Activated T-helper 1 cell treated with anti-CD3 and anti-CD28 coated beads, Interleukin-12 subunit alpha, Interleukin-12 subunit beta, Interleukin-2, Interleukin-4 antibody, amounts not matched to agents 30 ng/mL and 10 ng/mL and 1 ng/mL, durations not matched to agents 14 hours and 24 hours and 36 hours (primary cell): ENCODE results near the gene ERGIC2. TPM values are rescaled to one million over a fixed set of nuclear protein-coding genes. Genes with fewer than 3 reads are reported as not detected.

ENCODE experiments used
- DNase-seq: peaks from one replicate; pipeline ENCODE4 v3.0.0; 2021; ENCODE audit warnings: low spot score
- H3K27ac Mint-ChIP-seq: one replicate; pipeline ENCODE4 v1.8.0; 2021; ENCODE audit warnings: mild to moderate bottlenecking, mixed read lengths
- H3K27me3 Mint-ChIP-seq: one replicate; pipeline ENCODE4 v1.8.0; 2022; ENCODE audit warnings: mild to moderate bottlenecking, moderate library complexity, mixed read lengths; ENCODE audit not compliant: insufficient read depth
- H3K36me3 Mint-ChIP-seq: one replicate; pipeline ENCODE4 v1.8.0; 2021; ENCODE audit warnings: low read depth, mixed read lengths
- H3K4me1 Mint-ChIP-seq: one replicate; pipeline ENCODE4 v1.8.0; 2021; ENCODE audit warnings: low read depth, mixed read lengths
- H3K4me3 Mint-ChIP-seq: one replicate; pipeline ENCODE4 v1.8.0; 2021; ENCODE audit warnings: mild to moderate bottlenecking, moderate library complexity, mixed read lengths
- H3K9me3 Mint-ChIP-seq: one replicate; pipeline ENCODE4 v1.8.0; 2021; ENCODE audit warnings: mixed read lengths
- intact Hi-C: fragments of 100-400 bp; cut with micrococcal nuclease; formaldehyde crosslinking; loops from one replicate; pipeline ENCODE4 v1.15.1; 2024
- total RNA-seq: library from RNA; stranded (reverse); gene quantifications from 2 replicates; pipeline ENCODE4 v1.2.3, GENCODE V29; 2022

ERGIC2 gene
- total RNA-seq, 1 donor from 2014 or later = 105 TPM

DNA sequence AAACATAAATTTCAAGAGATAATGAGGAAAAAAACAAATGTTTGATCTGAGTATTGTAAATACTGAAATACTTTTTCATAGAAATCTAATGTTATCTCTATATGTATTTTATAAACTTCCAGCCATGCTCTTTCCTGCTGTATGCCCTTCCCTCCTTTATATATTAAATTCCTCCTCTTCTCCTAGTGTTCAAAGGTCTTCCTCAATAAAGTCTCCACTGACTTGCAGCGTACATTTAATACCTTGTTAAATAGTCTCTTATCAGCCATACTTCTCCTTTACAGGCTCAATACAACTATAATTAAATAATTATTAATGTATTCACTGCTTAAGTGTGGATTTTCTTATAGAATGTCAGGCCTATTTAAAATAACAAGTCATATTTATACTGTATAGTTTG lies 26.0 kb downstream of the ERGIC2 start:
- Mint-ChIP-seq H3K36me3 (peaks cover 34% of the 10 kb centered on the region), H3K4me3 (no peak overlapping the region), H3K27me3 (no peaks in the 10 kb centered on the region), H3K9me3 (no peaks in the 10 kb centered on the region), H3K27ac (no peak overlapping the region), H3K4me1 (no peaks in the 10 kb centered on the region)
- DNase-seq = no peak
- intact Hi-C loops = no loop called here

DNA sequence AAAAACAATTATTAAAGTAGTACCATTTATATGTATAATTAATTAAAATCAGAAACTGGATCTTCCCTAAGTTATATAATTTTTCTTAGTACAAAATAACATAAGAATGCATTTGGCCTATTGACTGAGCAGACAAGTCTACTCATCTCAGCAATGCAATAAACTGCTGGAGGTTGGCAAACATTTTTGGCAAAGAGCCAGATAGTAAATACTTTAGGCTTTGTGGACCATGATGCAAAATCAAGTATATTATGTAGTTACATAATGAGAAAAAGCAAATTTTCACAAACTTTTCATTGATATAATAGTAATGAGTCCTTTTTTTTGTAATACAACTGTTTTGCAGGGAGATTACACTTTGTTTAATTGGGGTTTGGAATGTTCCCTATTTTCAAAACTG lies 30.9 kb downstream of the ERGIC2 start:
- peaks cover 33% of the 10 kb centered on the region for H3K36me3 Mint-ChIP-seq
- H3K4me1 Mint-ChIP-seq = peaks cover 6% of the 10 kb centered on the region
- H3K27ac Mint-ChIP-seq = no peak overlapping the region
- intact Hi-C loops = no loop called here
- DNase-seq = no peak
- no peaks in the 10 kb centered on the region for H3K9me3 Mint-ChIP-seq
- no peaks in the 10 kb centered on the region for H3K27me3 Mint-ChIP-seq
- H3K4me3 Mint-ChIP-seq = no peak overlapping the region

DNA sequence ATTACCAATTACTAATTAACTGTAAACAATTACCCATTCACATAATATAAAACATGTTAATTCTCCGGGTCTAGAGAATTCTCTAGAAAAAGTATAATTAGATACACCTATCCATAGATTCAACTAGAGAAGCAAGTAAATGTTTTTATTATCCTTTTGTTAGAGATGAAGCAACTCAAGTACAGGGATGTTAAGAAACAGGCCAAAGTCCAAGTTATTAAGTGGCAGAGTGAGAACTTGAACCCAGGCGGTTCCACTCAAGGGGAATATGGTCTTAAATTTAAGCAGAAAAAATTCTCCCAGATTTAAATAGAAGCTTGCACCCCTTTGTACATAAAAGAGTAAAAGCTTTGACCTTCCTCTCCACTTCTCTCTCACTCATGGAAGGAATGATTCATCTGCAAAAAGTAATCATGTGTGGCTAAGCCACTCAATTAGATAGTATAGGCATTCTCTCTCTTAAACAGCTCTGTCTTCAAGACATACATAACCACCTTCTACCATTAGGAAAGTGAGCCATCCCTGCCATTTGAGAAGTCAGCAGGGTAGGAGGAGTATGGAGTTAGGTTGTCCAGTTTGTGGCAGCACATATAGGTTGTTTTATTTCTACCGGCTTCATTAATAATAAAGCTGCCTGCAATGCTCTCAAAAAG lies 34.1 kb downstream of the ERGIC2 start:
- Mint-ChIP-seq H3K27me3 (no peaks in the 10 kb centered on the region), H3K36me3 (peaks cover 35% of the 10 kb centered on the region), H3K4me3 (no peak overlapping the region), H3K4me1 (peaks cover 14% of the 10 kb centered on the region), H3K27ac (no peak overlapping the region), H3K9me3 (no peaks in the 10 kb centered on the region)
- intact Hi-C loops = loop anchor here (2.0 kb wide), 1 partner anchor 34 kb away; the partner anchor contains the start of gene ERGIC2
- no peak for DNase-seq

DNA sequence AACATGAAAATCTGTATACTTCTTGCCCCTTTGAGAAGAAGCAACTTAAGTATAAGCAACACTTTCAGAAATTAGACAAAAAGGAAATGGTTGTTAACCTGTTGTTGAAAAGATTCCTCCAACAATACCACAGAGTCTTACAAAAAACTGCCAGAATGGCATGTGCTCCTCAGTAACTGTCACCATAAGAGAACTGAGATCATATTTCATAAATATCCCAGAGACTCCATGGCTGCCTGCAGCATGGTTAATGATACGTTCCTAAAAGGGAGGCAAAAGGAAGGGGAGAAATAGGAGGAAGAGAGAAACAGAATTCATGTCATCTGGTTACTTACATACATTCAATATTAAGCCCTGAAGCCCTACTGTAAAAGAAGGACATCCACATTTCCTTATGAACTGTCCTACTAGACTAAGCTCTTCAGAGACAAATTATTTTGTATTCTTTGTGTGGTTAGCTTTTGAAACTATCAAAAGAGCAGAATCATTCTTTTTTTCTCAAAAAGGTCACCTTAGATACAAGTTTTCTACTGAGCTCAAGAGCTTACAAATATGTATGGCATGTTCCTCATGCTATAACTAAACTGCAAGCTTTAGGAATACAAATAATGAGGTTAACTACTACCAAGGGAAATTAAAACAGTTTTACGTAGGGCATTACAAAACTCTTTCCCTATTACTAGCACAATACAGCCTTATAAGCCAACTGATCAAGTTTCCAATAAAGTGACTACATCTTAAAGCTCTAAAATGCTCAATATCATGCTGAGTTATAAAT lies 37.8 kb downstream of the ERGIC2 start:
- DNase-seq = no peak
- no peak overlapping the region for H3K4me3 Mint-ChIP-seq
- peaks cover 14% of the 10 kb centered on the region for H3K4me1 Mint-ChIP-seq
- no peaks in the 10 kb centered on the region for H3K27me3 Mint-ChIP-seq
- H3K27ac Mint-ChIP-seq = no peak overlapping the region
- intact Hi-C loops = no loop called here
- no peaks in the 10 kb centered on the region for H3K9me3 Mint-ChIP-seq
- H3K36me3 Mint-ChIP-seq = peaks cover 32% of the 10 kb centered on the region

DNA sequence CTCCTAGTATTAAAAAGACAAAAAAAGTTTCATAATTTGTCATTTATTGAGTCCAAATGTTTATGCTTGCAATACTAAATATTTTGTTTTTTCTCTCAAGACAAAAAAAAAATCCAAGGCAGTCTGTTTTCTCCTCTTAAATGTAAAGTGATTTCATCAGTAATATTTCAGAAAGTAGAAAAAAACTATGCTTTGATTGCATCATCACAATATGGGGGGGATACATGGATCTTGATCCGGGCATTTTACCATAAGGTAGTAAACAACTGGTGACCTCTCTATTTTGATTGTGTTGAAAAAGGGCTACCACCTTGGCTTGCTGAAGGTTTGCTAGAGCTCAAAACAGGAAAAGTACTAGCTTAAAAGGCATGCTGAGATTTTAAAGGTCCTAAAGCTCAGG lies 43.6 kb downstream of the ERGIC2 start:
- Mint-ChIP-seq H3K27ac (no peak overlapping the region), H3K4me3 (no peak overlapping the region), H3K27me3 (no peaks in the 10 kb centered on the region), H3K36me3 (peaks cover 25% of the 10 kb centered on the region), H3K9me3 (no peaks in the 10 kb centered on the region), H3K4me1 (no peaks in the 10 kb centered on the region)
- intact Hi-C loops = no loop called here
- DNase-seq = no peak

DNA sequence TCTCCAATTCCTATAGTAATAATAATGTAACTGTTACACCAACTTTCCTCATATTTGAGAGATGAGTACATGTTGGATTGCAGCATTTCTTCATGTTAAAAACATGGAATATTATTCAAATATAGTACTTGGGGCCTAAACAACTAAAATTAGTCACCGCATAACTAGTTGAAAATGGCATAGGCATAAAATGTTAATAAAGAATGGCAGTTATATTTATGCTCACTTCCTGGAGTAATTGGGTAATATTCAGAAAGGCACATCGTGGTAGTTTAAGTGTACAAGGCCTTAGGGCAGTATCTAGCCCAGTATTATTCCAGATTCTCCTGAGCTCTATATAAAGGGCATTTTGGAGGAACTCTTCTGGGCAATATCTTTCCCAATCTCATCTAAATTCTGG lies 46.0 kb downstream of the ERGIC2 start:
- intact Hi-C loops = no loop called here

DNA sequence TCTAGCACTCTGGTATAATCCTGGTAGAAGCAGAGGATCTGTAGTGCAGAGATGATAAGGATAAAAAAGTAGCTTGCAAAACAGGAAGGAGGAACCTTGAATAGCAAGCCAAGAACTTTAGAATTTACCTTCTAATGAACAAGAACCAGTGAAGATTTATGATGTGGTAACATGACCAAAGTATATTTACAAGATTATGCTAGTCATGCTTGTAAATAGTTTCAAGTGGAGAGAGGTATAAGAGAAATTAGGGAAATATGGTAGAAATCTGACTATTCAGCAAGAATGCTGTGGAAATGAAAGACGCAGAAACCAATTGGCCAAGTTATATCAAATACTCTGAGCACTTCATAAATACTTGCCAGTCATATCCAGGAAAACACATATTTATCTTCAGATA lies 47.8 kb downstream of the ERGIC2 start:
- intact Hi-C loops = no loop called here
- Mint-ChIP-seq H3K4me1 (no peaks in the 10 kb centered on the region), H3K36me3 (peaks cover 15% of the 10 kb centered on the region), H3K4me3 (no peak overlapping the region), H3K9me3 (no peaks in the 10 kb centered on the region), H3K27ac (no peak overlapping the region), H3K27me3 (no peaks in the 10 kb centered on the region)
- no peak for DNase-seq

More for the DNA sequence above, 46.0 kb downstream of the ERGIC2 start:
- no peak for DNase-seq
- Mint-ChIP-seq H3K4me3 (no peak overlapping the region), H3K36me3 (peaks cover 19% of the 10 kb centered on the region), H3K27ac (no peak overlapping the region), H3K4me1 (no peaks in the 10 kb centered on the region), H3K9me3 (no peaks in the 10 kb centered on the region), H3K27me3 (no peaks in the 10 kb centered on the region)

DNA sequence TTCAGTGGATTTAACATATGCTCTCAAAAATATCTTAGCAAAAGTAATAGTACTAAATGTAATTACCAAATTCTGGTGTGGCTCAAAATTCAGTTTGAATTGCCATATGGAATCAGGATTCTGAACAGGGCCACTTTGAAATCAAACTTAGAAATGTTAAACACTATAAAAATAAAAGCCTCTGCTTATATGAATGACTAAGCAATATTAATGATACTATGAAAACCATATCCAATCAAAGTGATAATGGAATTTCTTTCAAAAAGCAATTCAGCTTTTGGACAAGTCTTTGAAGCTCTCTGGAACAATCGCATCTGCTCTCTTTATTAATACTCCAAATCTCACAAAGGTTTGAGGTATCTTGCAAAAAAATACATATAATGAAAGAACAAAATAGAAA lies 51.6 kb downstream of the ERGIC2 start:
- Mint-ChIP-seq H3K27me3 (no peaks in the 10 kb centered on the region), H3K36me3 (peaks cover 15% of the 10 kb centered on the region), H3K4me1 (no peaks in the 10 kb centered on the region), H3K4me3 (no peak overlapping the region), H3K27ac (no peak overlapping the region), H3K9me3 (no peaks in the 10 kb centered on the region)
- no peak for DNase-seq
- intact Hi-C loops = no loop called here

DNA sequence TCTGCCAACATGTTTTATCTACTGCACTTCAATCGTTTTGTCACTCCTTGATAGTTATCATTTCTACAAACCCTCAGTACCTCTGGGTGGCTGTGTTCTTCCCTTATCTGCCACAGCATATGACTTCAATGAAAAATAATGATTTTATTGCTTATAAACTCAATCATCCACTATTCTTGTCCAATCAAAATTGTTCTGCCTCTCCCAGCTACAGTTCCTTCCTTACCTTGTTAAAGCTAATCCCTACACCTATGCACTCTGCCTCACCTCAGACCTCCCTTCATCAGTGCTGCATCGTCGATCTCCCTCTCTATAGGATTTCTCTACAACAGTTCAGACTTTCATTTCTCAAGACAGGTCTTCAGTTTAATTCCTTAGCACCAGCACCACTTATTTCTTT lies 58.8 kb downstream of the ERGIC2 start:
- Mint-ChIP-seq H3K4me1 (peaks cover 10% of the 10 kb centered on the region), H3K27ac (no peak overlapping the region), H3K27me3 (no peaks in the 10 kb centered on the region), H3K4me3 (no peak overlapping the region), H3K36me3 (peaks cover 20% of the 10 kb centered on the region), H3K9me3 (peaks cover 7% of the 10 kb centered on the region)
- DNase-seq = no peak
- intact Hi-C loops = no loop called here

DNA sequence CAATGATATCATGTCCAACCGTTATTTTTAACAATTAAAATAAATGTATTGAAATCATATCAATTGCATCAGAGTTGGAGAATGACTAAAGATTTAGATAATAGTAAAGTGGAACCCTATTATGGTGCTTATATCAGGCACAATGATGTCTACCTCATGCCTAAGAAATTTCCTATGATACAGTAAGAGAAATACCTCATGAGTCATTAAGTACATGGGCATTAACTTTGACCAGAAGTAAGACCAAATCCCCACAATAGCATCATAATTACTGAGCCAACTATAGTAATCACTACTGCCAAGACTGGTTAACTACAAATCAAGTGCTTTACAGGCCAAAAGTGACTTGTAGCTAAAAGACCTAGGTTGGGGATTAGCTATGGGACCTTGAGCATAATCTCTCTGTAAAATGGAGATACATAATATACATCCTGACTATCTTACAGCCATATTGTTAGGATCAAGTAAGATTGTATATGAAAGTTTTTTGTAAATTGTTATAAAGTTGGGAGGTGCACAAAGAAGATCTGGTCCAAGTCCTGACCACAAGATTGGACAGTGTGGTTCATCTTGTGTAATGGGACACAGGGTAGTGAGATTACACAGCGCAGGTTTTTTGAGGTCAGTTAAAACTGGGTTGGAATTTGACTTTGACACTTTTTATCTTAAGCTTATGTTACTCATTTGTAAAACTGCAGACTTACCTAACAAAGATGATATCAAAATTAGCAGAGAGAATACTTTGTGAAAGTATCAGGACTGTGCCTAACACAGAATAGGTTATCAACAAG lies 60.5 kb downstream of the ERGIC2 start:
- H3K27ac Mint-ChIP-seq = no peak overlapping the region
- H3K4me3 Mint-ChIP-seq = no peak overlapping the region
- H3K9me3 Mint-ChIP-seq = peaks cover 7% of the 10 kb centered on the region
- intact Hi-C loops = no loop called here
- H3K27me3 Mint-ChIP-seq = peaks cover under 1% of the 10 kb centered on the region
- H3K4me1 Mint-ChIP-seq = peaks cover 11% of the 10 kb centered on the region
- no peak for DNase-seq
- peaks cover 17% of the 10 kb centered on the region for H3K36me3 Mint-ChIP-seq

DNA sequence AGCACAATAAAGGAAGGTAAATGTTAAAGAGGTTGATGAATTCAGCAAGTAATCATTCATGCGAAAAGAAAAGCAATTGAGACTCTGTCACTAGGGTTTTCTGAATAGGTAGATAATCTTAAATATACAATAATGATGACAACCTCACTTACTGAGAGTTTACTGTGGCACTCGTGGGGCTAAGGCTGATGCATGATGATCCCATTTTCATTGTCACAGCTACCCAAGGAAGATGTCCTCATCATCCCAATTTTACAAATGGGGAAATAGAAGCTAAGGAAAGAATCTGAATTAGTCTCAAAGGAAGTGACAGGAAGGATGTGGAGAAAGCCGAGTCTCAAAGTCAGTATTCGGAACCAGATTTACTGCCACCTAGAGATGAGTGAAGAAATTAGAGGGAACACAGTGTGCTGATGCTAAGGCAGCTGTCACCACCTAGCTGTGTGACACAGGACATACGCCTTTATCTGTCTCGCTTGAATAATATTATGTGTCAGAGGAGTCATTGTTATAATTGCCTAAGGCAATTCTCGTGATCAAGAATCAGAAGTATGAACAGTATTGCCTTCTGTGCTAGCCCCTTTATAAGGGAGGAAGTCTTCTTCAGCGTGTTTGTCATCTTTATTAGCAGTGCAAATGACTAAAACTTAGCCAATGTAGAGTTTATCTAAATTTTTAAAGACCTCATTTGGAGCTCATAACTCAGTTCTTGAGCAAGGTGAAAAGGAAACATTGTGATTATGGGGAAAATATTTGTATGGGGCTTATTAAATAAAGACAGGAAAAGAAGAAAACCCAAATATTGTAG lies 63.2 kb downstream of the ERGIC2 start:
- intact Hi-C loops = loop anchor here (1.0 kb wide), 2 partner anchors 229 to 244 kb away; no protein-coding TSS in a partner anchor
- Mint-ChIP-seq H3K27ac (no peak overlapping the region), H3K4me3 (no peak overlapping the region), H3K4me1 (peaks cover 11% of the 10 kb centered on the region), H3K36me3 (peaks cover 4% of the 10 kb centered on the region), H3K27me3 (peaks cover 3% of the 10 kb centered on the region), H3K9me3 (no peaks in the 10 kb centered on the region)
- DNase-seq = peak; percentile 23

DNA sequence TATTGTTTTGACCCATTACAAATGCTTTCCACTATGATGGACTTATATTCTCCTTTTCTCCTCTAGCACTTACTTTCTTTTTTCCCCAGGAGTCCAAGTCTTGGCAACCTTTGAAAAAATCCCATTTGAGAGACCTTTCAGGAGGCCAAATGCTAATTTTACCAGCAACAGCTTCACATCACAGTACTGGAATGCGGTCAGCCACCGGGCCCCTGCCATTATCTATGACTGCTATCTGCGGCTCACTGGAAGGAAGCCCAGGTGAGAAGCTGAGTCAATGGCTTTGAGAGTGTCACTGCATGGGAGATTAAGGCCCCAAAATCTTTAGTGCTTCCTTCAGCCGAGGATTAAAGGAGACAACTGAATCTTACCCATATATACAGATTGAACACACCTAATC lies 64.2 kb downstream of the ERGIC2 start:
- peaks cover 3% of the 10 kb centered on the region for H3K27me3 Mint-ChIP-seq
- no peaks in the 10 kb centered on the region for H3K9me3 Mint-ChIP-seq
- no peak overlapping the region for H3K27ac Mint-ChIP-seq
- no peaks in the 10 kb centered on the region for H3K36me3 Mint-ChIP-seq
- H3K4me1 Mint-ChIP-seq = peaks cover 11% of the 10 kb centered on the region
- DNase-seq = no peak
- intact Hi-C loops = loop anchor here (1.0 kb wide), 1 partner anchor 243 kb away; no protein-coding TSS in a partner anchor
- H3K4me3 Mint-ChIP-seq = no peak overlapping the region
